Neural progenitor cell (in vitro differentiated cells): ENCODE results near the gene REN.

ENCODE experiments used
- CTCF ChIP-seq: fragments of 200-600 bp; sonication (generic); IDR thresholded peaks from 2 replicates; pipeline ENCODE4 v1.5.1; 2017; ENCODE audit warnings: antibody characterized with exemption, mild to moderate bottlenecking
- EZH2 ChIP-seq: fragments of 200-600 bp; sonication (generic); IDR thresholded peaks from 2 replicates; pipeline ENCODE4 v1.6.1; 2017; ENCODE audit warnings: antibody characterized with exemption, mild to moderate bottlenecking, moderate library complexity
- EZH2phosphoT487 ChIP-seq: fragments of 200-600 bp; sonication (generic); IDR thresholded peaks from 2 replicates; pipeline ENCODE4 v1.6.1; 2017; ENCODE audit warnings: antibody characterized with exemption

DNA sequence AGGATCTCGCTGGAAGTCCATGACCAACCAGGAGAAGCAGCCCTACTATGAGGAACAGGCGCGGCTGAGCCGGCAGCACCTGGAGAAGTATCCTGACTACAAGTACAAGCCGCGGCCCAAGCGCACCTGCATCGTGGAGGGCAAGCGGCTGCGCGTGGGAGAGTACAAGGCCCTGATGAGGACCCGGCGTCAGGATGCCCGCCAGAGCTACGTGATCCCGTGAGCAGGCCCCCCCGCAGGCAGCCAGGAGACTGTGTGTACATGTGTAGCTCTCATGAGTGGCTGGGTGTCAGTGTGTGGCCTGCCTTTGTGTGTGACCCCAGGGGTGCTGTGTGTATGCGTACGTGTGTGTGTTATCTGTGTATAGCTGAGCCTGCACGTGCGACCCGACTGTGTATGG lies 41.5 kb downstream of the REN start:
- no peak for TF ChIP-seq CTCF
- TF ChIP-seq EZH2phosphoT487: no peak
- TF ChIP-seq EZH2: no peak
